Measurements from ENCODE around the gene TRMT6.

Gene TRMT6

GRCh38 chr20:5893621-5894020 is 56.7 kb downstream of the TRMT6 start:
- Histone ChIP-seq H3K27ac (ENCODE audit: low read length) (no peak overlapping the region), H3K9me3 (ENCODE audit: control insufficient read depth in 1 of 2, low read length in 2 of 2) (no peaks in the 10 kb centered on the region), H3K36me3 (ENCODE audit: control insufficient read depth in 1 of 2, insufficient read depth in 2 of 2, low read length in 2 of 2) (no peaks in the 10 kb centered on the region), H3K27me3 (ENCODE audit: low read depth, low read length) (no peaks in the 10 kb centered on the region), H3K4me1 (ENCODE audit: control insufficient read depth in 1 of 2, insufficient read depth in 2 of 2, low read length in 2 of 2) (no peaks in the 10 kb centered on the region), H3K4me3 (ENCODE audit: low read depth in 1 of 2, low read length in 2 of 2) (no peak overlapping the region)

DNA sequence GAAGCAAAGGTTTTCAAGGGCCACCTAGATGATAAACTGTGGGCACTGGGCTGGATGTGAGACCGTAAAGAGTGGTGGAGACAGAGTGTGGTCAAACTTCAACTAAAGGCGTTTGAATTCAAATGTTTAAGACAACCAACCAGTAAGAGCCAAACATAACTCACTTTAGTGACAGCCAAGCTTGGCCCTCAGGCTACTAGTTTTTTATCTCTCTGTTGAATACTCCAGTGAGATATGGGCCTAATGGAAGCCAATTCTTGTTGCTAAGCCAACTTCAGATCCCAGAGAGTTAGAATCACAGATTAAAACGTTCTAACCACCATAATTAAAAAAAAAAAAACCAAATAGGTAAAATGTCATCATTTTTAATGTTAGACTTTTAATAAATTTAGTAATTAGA is 57.3 kb downstream of the TRMT6 start:
- H3K4me3 ChIP-seq (ENCODE audit: low read depth in 1 of 2, low read length in 2 of 2): no peak overlapping the region

DNA sequence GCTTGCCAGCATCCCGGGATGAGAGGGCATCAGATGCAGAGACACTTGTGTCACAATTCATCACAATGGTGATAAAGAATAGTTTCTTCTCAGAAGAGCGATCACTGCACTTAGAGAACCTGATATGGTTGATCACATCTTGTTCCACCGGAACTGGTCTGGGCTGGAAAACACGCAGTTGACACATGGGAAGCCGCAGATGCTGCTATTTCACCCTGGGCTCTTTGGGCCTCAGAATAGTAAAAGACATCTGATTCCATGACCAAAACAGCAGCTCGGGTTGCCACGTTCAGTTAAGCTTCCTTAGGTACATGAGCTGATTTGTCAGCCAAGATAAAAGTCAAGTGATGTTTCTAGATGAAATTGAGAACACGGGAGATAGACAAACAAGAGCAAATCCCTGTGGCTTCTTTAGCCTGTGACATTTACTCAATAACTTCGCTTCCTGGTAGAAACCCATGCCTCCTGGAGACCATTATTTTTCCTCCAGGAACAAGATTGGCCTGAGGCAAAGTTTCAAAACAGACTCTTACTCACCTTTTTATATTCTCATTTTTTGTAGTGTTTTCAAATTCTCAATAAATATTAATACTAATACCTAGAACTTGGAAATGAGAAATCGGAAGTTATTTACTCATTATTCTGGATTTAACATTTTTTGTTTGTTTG is 59.4 kb downstream of the TRMT6 start:
- Histone ChIP-seq H3K27ac (ENCODE audit: low read length) (no peak overlapping the region), H3K27me3 (ENCODE audit: low read depth, low read length) (no peaks in the 10 kb centered on the region), H3K4me3 (ENCODE audit: low read depth in 1 of 2, low read length in 2 of 2) (no peak overlapping the region), H3K9me3 (ENCODE audit: control insufficient read depth in 1 of 2, low read length in 2 of 2) (no peaks in the 10 kb centered on the region), H3K36me3 (ENCODE audit: control insufficient read depth in 1 of 2, insufficient read depth in 2 of 2, low read length in 2 of 2) (no peaks in the 10 kb centered on the region), H3K4me1 (ENCODE audit: control insufficient read depth in 1 of 2, insufficient read depth in 2 of 2, low read length in 2 of 2) (no peaks in the 10 kb centered on the region)

More for the DNA sequence above, 57.3 kb downstream of the TRMT6 start:
- Histone ChIP-seq H3K27me3 (ENCODE audit: low read depth, low read length) (no peaks in the 10 kb centered on the region), H3K9me3 (ENCODE audit: control insufficient read depth in 1 of 2, low read length in 2 of 2) (no peaks in the 10 kb centered on the region), H3K36me3 (ENCODE audit: control insufficient read depth in 1 of 2, insufficient read depth in 2 of 2, low read length in 2 of 2) (no peaks in the 10 kb centered on the region), H3K27ac (ENCODE audit: low read length) (no peak overlapping the region), H3K4me1 (ENCODE audit: control insufficient read depth in 1 of 2, insufficient read depth in 2 of 2, low read length in 2 of 2) (no peaks in the 10 kb centered on the region)

GRCh38 chr20:5888041-5888440 is 62.3 kb downstream of the TRMT6 start:
- H3K27me3 ChIP-seq (ENCODE audit: low read depth, low read length): no peaks in the 10 kb centered on the region
- H3K4me1 ChIP-seq (ENCODE audit: control insufficient read depth in 1 of 2, insufficient read depth in 2 of 2, low read length in 2 of 2): no peaks in the 10 kb centered on the region
- H3K36me3 ChIP-seq (ENCODE audit: control insufficient read depth in 1 of 2, insufficient read depth in 2 of 2, low read length in 2 of 2): no peaks in the 10 kb centered on the region
- H3K9me3 ChIP-seq (ENCODE audit: control insufficient read depth in 1 of 2, low read length in 2 of 2): no peaks in the 10 kb centered on the region
- H3K27ac ChIP-seq (ENCODE audit: low read length): no peak overlapping the region
- H3K4me3 ChIP-seq (ENCODE audit: low read depth in 1 of 2, low read length in 2 of 2): no peak overlapping the region

DNA sequence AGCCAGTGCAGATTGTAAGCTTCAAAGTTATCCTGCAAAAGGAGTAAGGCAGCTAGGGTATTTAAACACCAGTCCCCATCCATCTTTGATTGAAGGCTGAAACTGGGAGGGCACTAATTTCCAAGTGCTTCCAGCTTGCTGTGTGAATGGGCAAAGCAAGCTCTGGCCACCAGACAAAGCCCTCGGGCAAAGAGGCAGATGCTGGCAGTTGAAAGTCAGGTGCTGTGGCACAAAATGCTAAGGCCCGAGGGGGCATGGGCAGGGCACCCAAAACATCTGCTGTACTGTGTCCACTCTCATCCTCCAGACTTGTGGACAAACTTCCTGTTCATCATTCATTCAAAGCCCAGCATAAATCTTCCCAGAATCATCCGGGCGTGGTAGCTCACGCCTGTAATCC is 62.9 kb downstream of the TRMT6 start:
- Histone ChIP-seq H3K4me1 (ENCODE audit: control insufficient read depth in 1 of 2, insufficient read depth in 2 of 2, low read length in 2 of 2) (no peaks in the 10 kb centered on the region), H3K4me3 (ENCODE audit: low read depth in 1 of 2, low read length in 2 of 2) (no peak overlapping the region), H3K9me3 (ENCODE audit: control insufficient read depth in 1 of 2, low read length in 2 of 2) (no peaks in the 10 kb centered on the region), H3K27ac (ENCODE audit: low read length) (no peak overlapping the region), H3K27me3 (ENCODE audit: low read depth, low read length) (no peaks in the 10 kb centered on the region), H3K36me3 (ENCODE audit: control insufficient read depth in 1 of 2, insufficient read depth in 2 of 2, low read length in 2 of 2) (no peaks in the 10 kb centered on the region)

Data from muscle layer of duodenum (tissue), 2 donors.